ENCODE data around the gene ITGB4.

Gene ITGB4

GRCh38 chr17:75764711-75765421, 43.6 kb downstream of the ITGB4 start, which contains the start of gene GALK1:
TSS of gene GALK1 (minus strand) at chr17:75765192. CDS start at chr17:75765136, 56 bp downstream.
- CTCF ChIA-PET = interaction anchor here (0.7 to 9.8 kb wide), 22 partner anchors 8 to 241 kb away, joined by 3 to 110 read pairs (median 4); no protein-coding TSS in a partner anchor
- Mint-ChIP-seq H3K27me3 (peaks cover 16% of the 10 kb centered on the region), H3K4me1 (peaks cover 17% of the 10 kb centered on the region), H3K9me3 (no peaks in the 10 kb centered on the region), H3K4me3 (peak within 1 kb of the TSS; percentile 78), H3K36me3 (peaks cover 2% of the 10 kb centered on the region), H3K27ac (peak within 1 kb of the TSS; percentile 76)
- DNase-seq = peak; percentile 82

- DNase-seq = no peak
- CTCF ChIA-PET = interaction anchor here (1.2 to 9.8 kb wide), 7 partner anchors 9 to 91 kb away, joined by 3 to 110 read pairs (median 8); no protein-coding TSS in a partner anchor
- peaks cover 2% of the 10 kb centered on the region for H3K36me3 Mint-ChIP-seq
- peaks cover 17% of the 10 kb centered on the region for H3K4me1 Mint-ChIP-seq
- no peaks in the 10 kb centered on the region for H3K9me3 Mint-ChIP-seq
- H3K27ac Mint-ChIP-seq = no peak overlapping the region
- peak overlapping the region; percentile 46 for H3K4me3 Mint-ChIP-seq
- peaks cover 16% of the 10 kb centered on the region for H3K27me3 Mint-ChIP-seq
Observed at GRCh38 chr17:75765981-75766380, 44.7 kb downstream of the ITGB4 start.

GRCh38 chr17:75767881-75768280, 46.6 kb downstream of the ITGB4 start:
- no peak for DNase-seq
- peaks cover 21% of the 10 kb centered on the region for H3K27me3 Mint-ChIP-seq
- no peaks in the 10 kb centered on the region for H3K9me3 Mint-ChIP-seq
- no peak overlapping the region for H3K27ac Mint-ChIP-seq
- H3K36me3 Mint-ChIP-seq = no peaks in the 10 kb centered on the region
- CTCF ChIA-PET = interaction anchor here (0.7 kb wide), 1 partner anchor 301 kb away, joined by 5 read pairs; no protein-coding TSS in a partner anchor
- H3K4me1 Mint-ChIP-seq = peaks cover 19% of the 10 kb centered on the region
- no peak overlapping the region for H3K4me3 Mint-ChIP-seq

GRCh38 chr17:75769536-75769935, 48.3 kb downstream of the ITGB4 start:
- Mint-ChIP-seq H3K9me3 (no peaks in the 10 kb centered on the region), H3K27ac (no peak overlapping the region)
- CTCF ChIA-PET = no interaction called here

GRCh38 chr17:75771334-75772281, 50.3 kb downstream of the ITGB4 start:
- H3K4me1 Mint-ChIP-seq = peaks cover 16% of the 10 kb centered on the region
- CTCF ChIA-PET = interaction anchor here (0.9 to 1.6 kb wide), 3 partner anchors 9 to 58 kb away, joined by 3 read pairs; no protein-coding TSS in a partner anchor
- no peak overlapping the region for H3K4me3 Mint-ChIP-seq
- peaks cover 14% of the 10 kb centered on the region for H3K27me3 Mint-ChIP-seq
- no peak for DNase-seq
- H3K27ac Mint-ChIP-seq = no peak overlapping the region
- no peaks in the 10 kb centered on the region for H3K9me3 Mint-ChIP-seq
- peaks cover 14% of the 10 kb centered on the region for H3K36me3 Mint-ChIP-seq

More at GRCh38 chr17:75769536-75769935, 48.3 kb downstream of the ITGB4 start:
- peaks cover 4% of the 10 kb centered on the region for H3K4me1 Mint-ChIP-seq
- no peak overlapping the region for H3K4me3 Mint-ChIP-seq
- peaks cover 21% of the 10 kb centered on the region for H3K27me3 Mint-ChIP-seq
- DNase-seq = no peak
- no peaks in the 10 kb centered on the region for H3K36me3 Mint-ChIP-seq

- H3K27me3 Mint-ChIP-seq = peaks cover 5% of the 10 kb centered on the region
- H3K27ac Mint-ChIP-seq = peak overlapping the region; percentile 62
Observed at GRCh38 chr17:75773121-75773807, 52.0 kb downstream of the ITGB4 start.

GRCh38 chr17:75773808-75774470, 52.7 kb downstream of the ITGB4 start:
- Mint-ChIP-seq H3K27ac (no peak overlapping the region), H3K36me3 (peaks cover 37% of the 10 kb centered on the region), H3K4me3 (no peak overlapping the region), H3K27me3 (peaks cover 9% of the 10 kb centered on the region), H3K9me3 (no peaks in the 10 kb centered on the region), H3K4me1 (peaks cover 34% of the 10 kb centered on the region)
- CTCF ChIA-PET = interaction anchor here (0.9 to 2.2 kb wide), 6 partner anchors 9 to 56 kb away, joined by 3 to 10 read pairs (median 4); partner anchors contain the start of gene GALK1
- no peak for DNase-seq

More at GRCh38 chr17:75773121-75773807, 52.0 kb downstream of the ITGB4 start:
- Mint-ChIP-seq H3K4me3 (no peak overlapping the region), H3K9me3 (no peaks in the 10 kb centered on the region), H3K36me3 (peaks cover 30% of the 10 kb centered on the region), H3K4me1 (peaks cover 31% of the 10 kb centered on the region)
- no peak for DNase-seq
- CTCF ChIA-PET = interaction anchor here (1.0 to 2.2 kb wide), 7 partner anchors 9 to 59 kb away, joined by 3 to 10 read pairs (median 4); partner anchors contain the start of gene GALK1

GRCh38 chr17:75774471-75774990, 53.3 kb downstream of the ITGB4 start:
- peaks cover 38% of the 10 kb centered on the region for H3K36me3 Mint-ChIP-seq
- H3K4me3 Mint-ChIP-seq = no peak overlapping the region
- DNase-seq = no peak
- H3K4me1 Mint-ChIP-seq = peaks cover 34% of the 10 kb centered on the region
- H3K27ac Mint-ChIP-seq = peak overlapping the region; percentile 68
- no peaks in the 10 kb centered on the region for H3K9me3 Mint-ChIP-seq
- H3K27me3 Mint-ChIP-seq = peaks cover 12% of the 10 kb centered on the region
- CTCF ChIA-PET = interaction anchor here (0.9 to 2.2 kb wide), 3 partner anchors 9 to 56 kb away, joined by 3 to 5 read pairs (median 5); partner anchors contain the start of gene GALK1

GRCh38 chr17:75774991-75775668, 53.9 kb downstream of the ITGB4 start:
- peaks cover 14% of the 10 kb centered on the region for H3K27me3 Mint-ChIP-seq
- H3K9me3 Mint-ChIP-seq = no peaks in the 10 kb centered on the region
- DNase-seq = no peak
- CTCF ChIA-PET = interaction anchor here (0.9 to 2.2 kb wide), 4 partner anchors 10 to 41 kb away, joined by 3 to 6 read pairs (median 4); partner anchors contain the start of gene GALK1
- peaks cover 37% of the 10 kb centered on the region for H3K4me1 Mint-ChIP-seq
- peaks cover 39% of the 10 kb centered on the region for H3K36me3 Mint-ChIP-seq
- peak overlapping the region; percentile 10 for H3K4me3 Mint-ChIP-seq
- H3K27ac Mint-ChIP-seq = peak overlapping the region; percentile 75

GRCh38 chr17:75776386-75777295, 55.4 kb downstream of the ITGB4 start:
- H3K4me3 Mint-ChIP-seq = peak overlapping the region; percentile 94
- no peak for DNase-seq
- H3K4me1 Mint-ChIP-seq = peaks cover 38% of the 10 kb centered on the region
- CTCF ChIA-PET = interaction anchor here (0.8 to 1.9 kb wide), 5 partner anchors 11 to 72 kb away, joined by 3 to 6 read pairs (median 5); partner anchors contain the start of gene GALK1
- H3K27me3 Mint-ChIP-seq = peaks cover 10% of the 10 kb centered on the region
- peaks cover 39% of the 10 kb centered on the region for H3K36me3 Mint-ChIP-seq
- no peaks in the 10 kb centered on the region for H3K9me3 Mint-ChIP-seq
- peak overlapping the region; percentile 84 for H3K27ac Mint-ChIP-seq

- peaks cover 39% of the 10 kb centered on the region for H3K36me3 Mint-ChIP-seq
- H3K27ac Mint-ChIP-seq = peak overlapping the region; percentile 84
- H3K4me1 Mint-ChIP-seq = peaks cover 43% of the 10 kb centered on the region
- H3K9me3 Mint-ChIP-seq = no peaks in the 10 kb centered on the region
- no peak for DNase-seq
- H3K4me3 Mint-ChIP-seq = peak overlapping the region; percentile 94
- H3K27me3 Mint-ChIP-seq = peaks cover 9% of the 10 kb centered on the region
- CTCF ChIA-PET = interaction anchor here (1.0 to 1.6 kb wide), 3 partner anchors 12 to 76 kb away, joined by 3 to 5 read pairs (median 3); partner anchors contain the start of gene GALK1
Observed at GRCh38 chr17:75777296-75777922, 56.1 kb downstream of the ITGB4 start.

Data from activated naive CD4-positive, alpha-beta T cell treated with anti-CD3 and anti-CD28 coated beads, Interleukin-2, amount 10 ng/mL, durations not matched to agents 7 days and 5 days (primary cell).